K562 (cell line): Measurements from ENCODE around the gene UBE2I. TPM values are rescaled to one million over a fixed set of nuclear protein-coding genes. Genes with fewer than 3 reads are reported as not detected.
A peak's percentile ranks its signal among the peaks of the same experiment; 100 is the strongest.

Source experiments
- ARID1B ChIP-seq: fragments of 450-650 bp; IDR thresholded peaks from 2 replicates; pipeline ENCODE4 v1.6.1; 2016; ENCODE audit warnings: antibody characterized with exemption, mild to moderate bottlenecking, inconsistent platforms
- ARNT ChIP-seq, 2 experiments: fragments of 450-650 bp; IDR thresholded peaks; 2 replicates each; pipeline ENCODE4 v1.6.1; 2016; ENCODE audit warnings: mild to moderate bottlenecking in 1 of 2
- CEBPB ChIP-seq: fragments of 450-650 bp; IDR thresholded peaks from 2 replicates; pipeline ENCODE4 v1.6.1; 2016; ENCODE audit warnings: missing genetic modification characterization, missing compliant biosample characterization
- COPS2 ChIP-seq: fragments of 450-650 bp; conservative IDR thresholded peaks from 2 replicates; pipeline ENCODE4 v1.6.1; 2016; ENCODE audit warnings: mild to moderate bottlenecking, moderate library complexity
- ETS1 ChIP-seq: conservative IDR thresholded peaks from 2 replicates; pipeline ENCODE4 v1.6.1; 2011; ENCODE audit warnings: low read depth, mild to moderate bottlenecking, low read length; ENCODE audit not compliant: control insufficient read depth
- ETV5 ChIP-seq: sonication (generic); formaldehyde crosslinking; IDR thresholded peaks from 2 replicates; pipeline ENCODE4 v1.4.0; 2020; ENCODE audit warnings: low read depth, mild to moderate bottlenecking, missing genetic modification reagents
- FOXK2 ChIP-seq, 2 experiments: fragments of 450-650 bp; IDR thresholded peaks in 1 of 2; conservative IDR thresholded peaks in 1 of 2; 2 replicates each; pipeline ENCODE4 v1.6.1; 2016; ENCODE audit warnings: low read depth in 2 of 2, mild to moderate bottlenecking in 1 of 2
- HDAC1 ChIP-seq, 2 experiments: fragments of 450-650 bp; IDR thresholded peaks; 2 replicates each; pipeline ENCODE4 v1.6.1; 2016 to 2017; ENCODE audit warnings: inconsistent platforms in 1 of 2, mild to moderate bottlenecking in 1 of 2, moderate library complexity in 1 of 2
- HDAC2 ChIP-seq: fragments of 450-650 bp; IDR thresholded peaks from 2 replicates; pipeline ENCODE4 v1.6.1; 2016; ENCODE audit warnings: mild to moderate bottlenecking
- ILF3 ChIP-seq: fragments of 450-650 bp; IDR thresholded peaks from 2 replicates; pipeline ENCODE4 v1.6.1; 2018; ENCODE audit warnings: antibody characterized with exemption, mild to moderate bottlenecking, moderate library complexity, borderline replicate concordance
- MECOM ChIP-seq: fragments of 250-450 bp; sonication (Bioruptor Pico); IDR thresholded peaks from 2 replicates; pipeline ENCODE4 v1.8.0; 2022; ENCODE audit warnings: inconsistent platforms
- NFIC ChIP-seq: fragments of 450-650 bp; IDR thresholded peaks from 2 replicates; pipeline ENCODE4 v1.6.1; 2017; ENCODE audit warnings: mild to moderate bottlenecking, inconsistent platforms
- POLR2A ChIP-seq: fragments of 450-650 bp; conservative IDR thresholded peaks from 2 replicates; pipeline ENCODE4 v1.6.1; 2016
- POU5F1 ChIP-seq: fragments of 150-350 bp; IDR thresholded peaks from 2 replicates; pipeline ENCODE4 v1.6.1; 2014; ENCODE audit warnings: borderline replicate concordance, low read length, low read depth, mild to moderate bottlenecking; ENCODE audit not compliant: partially characterized antibody
- RFX7 ChIP-seq: fragments of 250-450 bp; sonication (Bioruptor Pico); IDR thresholded peaks from 2 replicates; pipeline ENCODE4 v1.5.1; 2021; ENCODE audit warnings: mild to moderate bottlenecking
- TRIM24 ChIP-seq, 2 experiments: fragments of 450-650 bp; IDR thresholded peaks; 2 replicates each; pipeline ENCODE4 v1.6.1; 2016
- YBX1 ChIP-seq: fragments of 450-650 bp; IDR thresholded peaks from 2 replicates; pipeline ENCODE4 v1.7.1; 2016; ENCODE audit warnings: mild to moderate bottlenecking
- ZBTB7A ChIP-seq: IDR thresholded peaks from 2 replicates; pipeline ENCODE4 v1.6.1; 2011; ENCODE audit warnings: low read depth, mild to moderate bottlenecking, low read length, moderate library complexity, borderline replicate concordance; ENCODE audit not compliant: control insufficient read depth
- ZKSCAN8 ChIP-seq: fragments of 200-800 bp; sonication (Bioruptor generic); IDR thresholded peaks from 2 replicates; pipeline ENCODE4 v1.6.1; 2016; ENCODE audit warnings: missing genetic modification characterization, missing compliant biosample characterization
- ZNF12 ChIP-seq: sonication (generic); formaldehyde crosslinking; IDR thresholded peaks from 2 replicates; pipeline ENCODE4 v1.4.0; 2020; ENCODE audit warnings: mild to moderate bottlenecking, missing genetic modification reagents
- ZNF696 ChIP-seq: fragments of 250-450 bp; sonication (Bioruptor Pico); conservative IDR thresholded peaks from 2 replicates; pipeline ENCODE4 v1.4.0; 2020; ENCODE audit warnings: mild to moderate bottlenecking, moderate library complexity
- polyA plus RNA-seq, 8 experiments: library from polyadenylated mRNA; depleted of rRNA in 4 of 8; stranded (reverse) in 5 of 8; unstranded in 3 of 8; fragments of >200 nt; fragmentation: Nextera tagmentation in 2 of 8; fragmentation: Illumina TruSeq in 1 of 8; extraction: Ambion mirVana in 2 of 8; extraction: Trizol in 1 of 8; gene quantifications; 2 replicates each; pipeline versions ENCODE4 v1.2.1 to v1.2.3, GENCODE V29; 2011 to 2014; ENCODE audit warnings: inconsistent platforms in 1 of 8, missing spikeins in 1 of 8
- total RNA-seq, 7 experiments: library from RNA; depleted of rRNA in 6 of 7; stranded (reverse); fragments of >200 nt in 6 of 7; fragmentation: Illumina TruSeq in 2 of 7; extraction: Trizol in 2 of 7; gene quantifications; 2 replicates each; pipeline versions ENCODE4 v1.2.1 to v1.2.3, GENCODE V29; 2011 to 2021; ENCODE audit warnings: low replicate concordance in 1 of 7
- TF ChIP-seq, protein P1 (sequence below): IDR thresholded peaks from 2 replicates; pipeline ENCODE4 v1.6.1; 2012; ENCODE audit warnings: low read depth, low read length, improper control_type of control experiment, borderline replicate concordance
- TF ChIP-seq, protein P2 (sequence below): fragments of 250-450 bp; sonication (Bioruptor Pico); IDR thresholded peaks from 2 replicates; pipeline ENCODE4 v1.8.0; 2022; ENCODE audit warnings: inconsistent platforms, mild to moderate bottlenecking, moderate library complexity, borderline replicate concordance

Gene UBE2I
- total and polyA plus RNA-seq, 9 of the 15 experiments (the other 6 are each of a cell fraction or from before 2014, with no cell fraction given), result 36.6 to 254 (median 104) TPM

- TF ChIP-seq CEBPB (tag), result no peak
- 0 out of 2 replicates have a peak, but pooled peaks have one; percentile 45 for TF ChIP-seq HDAC2
- TF ChIP-seq TRIM24 (IDR thresholded peaks at IDR 0.05), result peak; percentile 5 to 40; a peak in 1 of 4 replicates
- no peak for TF ChIP-seq COPS2
- TF ChIP-seq POU5F1, result no peak
- TF ChIP-seq, protein P1, sequence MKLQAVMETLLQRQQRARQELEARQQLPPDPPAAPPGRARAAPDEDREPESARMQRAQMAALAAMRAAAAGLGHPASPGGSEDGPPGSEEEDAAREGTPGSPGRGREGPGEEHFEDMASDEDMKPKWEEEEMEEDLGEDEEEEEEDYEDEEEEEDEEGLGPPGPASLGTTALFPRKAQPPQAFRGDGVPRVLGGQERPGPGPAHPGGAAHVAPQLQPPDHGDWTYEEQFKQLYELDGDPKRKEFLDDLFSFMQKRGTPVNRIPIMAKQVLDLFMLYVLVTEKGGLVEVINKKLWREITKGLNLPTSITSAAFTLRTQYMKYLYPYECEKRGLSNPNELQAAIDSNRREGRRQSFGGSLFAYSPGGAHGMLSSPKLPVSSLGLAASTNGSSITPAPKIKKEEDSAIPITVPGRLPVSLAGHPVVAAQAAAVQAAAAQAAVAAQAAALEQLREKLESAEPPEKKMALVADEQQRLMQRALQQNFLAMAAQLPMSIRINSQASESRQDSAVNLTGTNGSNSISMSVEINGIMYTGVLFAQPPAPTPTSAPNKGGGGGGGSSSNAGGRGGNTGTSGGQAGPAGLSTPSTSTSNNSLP, result no peak
- peak; percentile 8 to 16; a peak in 1 of 4 replicates for TF ChIP-seq FOXK2 (conservative IDR thresholded peaks at IDR 0.05 in 1 of 2, IDR thresholded peaks at IDR 0.05 in 1 of 2; ENCODE audit: low read depth in 2 of 2)
- no peak for TF ChIP-seq ARNT (IDR thresholded peaks at IDR 0.05)
- TF ChIP-seq HDAC1 (IDR thresholded peaks at IDR 0.05), result peak in 1 of 2 experiments; percentile 44; a peak in 2 of 4 replicates
- no peak for TF ChIP-seq NFIC
- no peak; the same call in 1 of the 2 replicates for TF ChIP-seq YBX1
- peak; percentile 42; the same call in 1 of the 2 replicates for TF ChIP-seq POLR2A
- TF ChIP-seq ILF3, result no peak
- TF ChIP-seq MECOM, result no peak
- TF ChIP-seq ARID1B, result 0 out of 2 replicates have a peak, but pooled peaks have one; percentile 7
- no peak for TF ChIP-seq ZNF696 (CRISPR knock-in tag)
- 0 out of 2 replicates have a peak, but pooled peaks have one; percentile 52 for TF ChIP-seq ETV5 (CRISPR knock-in tag)
- TF ChIP-seq ZNF12 (CRISPR knock-in tag), result no peak
- TF ChIP-seq ETS1, result peak; percentile 62; the same call in 1 of the 2 replicates
- no peak for TF ChIP-seq ZKSCAN8 (CRISPR knock-in tag)
- TF ChIP-seq, protein P2, sequence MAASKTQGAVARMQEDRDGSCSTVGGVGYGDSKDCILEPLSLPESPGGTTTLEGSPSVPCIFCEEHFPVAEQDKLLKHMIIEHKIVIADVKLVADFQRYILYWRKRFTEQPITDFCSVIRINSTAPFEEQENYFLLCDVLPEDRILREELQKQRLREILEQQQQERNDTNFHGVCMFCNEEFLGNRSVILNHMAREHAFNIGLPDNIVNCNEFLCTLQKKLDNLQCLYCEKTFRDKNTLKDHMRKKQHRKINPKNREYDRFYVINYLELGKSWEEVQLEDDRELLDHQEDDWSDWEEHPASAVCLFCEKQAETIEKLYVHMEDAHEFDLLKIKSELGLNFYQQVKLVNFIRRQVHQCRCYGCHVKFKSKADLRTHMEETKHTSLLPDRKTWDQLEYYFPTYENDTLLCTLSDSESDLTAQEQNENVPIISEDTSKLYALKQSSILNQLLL, result no peak
- no peak for TF ChIP-seq RFX7 (CRISPR knock-in tag)
- peak; percentile 95; the same call in 1 of the 2 replicates for TF ChIP-seq ZBTB7A
These were observed 1.1 kb upstream of the UBE2I start (continued) for GRCh38 chr16:1308036-1308976.
